Mononuclear cell (primary cell): Measurements from ENCODE around the gene MLEC. TPM values are rescaled to one million over a fixed set of nuclear protein-coding genes. Genes with fewer than 3 reads are reported as not detected.

Experiments
- H3K27me3 ChIP-seq: 2 replicates; pipeline ENCODE4 v1.6.0; 2011; ENCODE audit warnings: low read length, control low read depth; ENCODE audit not compliant: insufficient read depth
- H3K4me1 ChIP-seq: 2 replicates; pipeline ENCODE4 v1.5.1; 2011; ENCODE audit warnings: mild to moderate bottlenecking, low read length, control low read depth; ENCODE audit not compliant: insufficient read depth
- H3K4me3 ChIP-seq: 2 replicates; pipeline ENCODE4 v1.5.1; 2011; ENCODE audit warnings: mild to moderate bottlenecking, low read length, moderate library complexity
- H3K9me3 ChIP-seq: 2 replicates; pipeline ENCODE4 v1.5.1; 2011; ENCODE audit warnings: low read depth, mild to moderate bottlenecking, control low read depth, low read length
- total RNA-seq: library from RNA; depleted of rRNA; stranded (reverse); fragments of >200 nt; gene quantifications from one replicate; pipeline ENCODE4 v1.2.3, GENCODE V29; 2012

The MLEC gene
- total RNA-seq, 1 donor = 11.5 TPM

- H3K27me3 ChIP-seq = no peaks in the 10 kb centered on the region
- peaks cover 27% of the 10 kb centered on the region for H3K4me1 ChIP-seq
- no peak overlapping the region for H3K4me3 ChIP-seq
- H3K9me3 ChIP-seq = no peaks in the 10 kb centered on the region
Observed at GRCh38 chr12:120697344-120697743, 10.4 kb downstream of the MLEC start.

GRCh38 chr12:120698665-120699064 is 11.7 kb downstream of the MLEC start:
- H3K9me3 ChIP-seq = no peaks in the 10 kb centered on the region
- H3K4me3 ChIP-seq = no peak overlapping the region
- peaks cover 19% of the 10 kb centered on the region for H3K4me1 ChIP-seq
- no peaks in the 10 kb centered on the region for H3K27me3 ChIP-seq

GRCh38 chr12:120699553-120699952 is 12.6 kb downstream of the MLEC start:
- Histone ChIP-seq H3K9me3 (no peaks in the 10 kb centered on the region), H3K4me1 (peaks cover 19% of the 10 kb centered on the region), H3K4me3 (no peak overlapping the region), H3K27me3 (no peaks in the 10 kb centered on the region)

- peaks cover 19% of the 10 kb centered on the region for H3K4me1 ChIP-seq
- H3K27me3 ChIP-seq = no peaks in the 10 kb centered on the region
- H3K9me3 ChIP-seq = no peaks in the 10 kb centered on the region
- no peak overlapping the region for H3K4me3 ChIP-seq
Observed at GRCh38 chr12:120700886-120701285, 13.9 kb downstream of the MLEC start.

GRCh38 chr12:120702637-120703036 is 15.7 kb downstream of the MLEC start:
- H3K4me3 ChIP-seq = no peak overlapping the region
- H3K4me1 ChIP-seq = peaks cover 19% of the 10 kb centered on the region
- H3K27me3 ChIP-seq = no peaks in the 10 kb centered on the region
- H3K9me3 ChIP-seq = no peaks in the 10 kb centered on the region

- Histone ChIP-seq H3K9me3 (no peaks in the 10 kb centered on the region), H3K4me3 (no peak overlapping the region), H3K27me3 (no peaks in the 10 kb centered on the region), H3K4me1 (peaks cover 15% of the 10 kb centered on the region)
Observed at GRCh38 chr12:120703311-120703942, 16.5 kb downstream of the MLEC start.

GRCh38 chr12:120705618-120706017 is 18.7 kb downstream of the MLEC start:
- Histone ChIP-seq H3K4me3 (no peak overlapping the region), H3K4me1 (peaks cover 6% of the 10 kb centered on the region), H3K9me3 (no peaks in the 10 kb centered on the region), H3K27me3 (no peaks in the 10 kb centered on the region)

- Histone ChIP-seq H3K4me1 (peaks cover 9% of the 10 kb centered on the region), H3K9me3 (no peaks in the 10 kb centered on the region), H3K27me3 (no peaks in the 10 kb centered on the region), H3K4me3 (no peak overlapping the region)
Observed at GRCh38 chr12:120706029-120706428, 19.1 kb downstream of the MLEC start.

- Histone ChIP-seq H3K4me3 (no peak overlapping the region), H3K9me3 (no peaks in the 10 kb centered on the region), H3K4me1 (peaks cover 24% of the 10 kb centered on the region), H3K27me3 (no peaks in the 10 kb centered on the region)
Observed at GRCh38 chr12:120708651-120709050, 21.7 kb downstream of the MLEC start.

GRCh38 chr12:120710031-120710804 is 23.3 kb downstream of the MLEC start, which contains the start of gene UNC119B:
UNC119B (plus strand) TSS chr12:120710458; CDS start chr12:120710475, 17 bp downstream.
- H3K4me3 ChIP-seq = peak within 1 kb of the TSS; percentile 72
- no peaks in the 10 kb centered on the region for H3K27me3 ChIP-seq
- H3K4me1 ChIP-seq = peaks cover 27% of the 10 kb centered on the region
- no peaks in the 10 kb centered on the region for H3K9me3 ChIP-seq

- Histone ChIP-seq H3K4me3 (peak overlapping the region; percentile 72), H3K9me3 (no peaks in the 10 kb centered on the region), H3K4me1 (peaks cover 27% of the 10 kb centered on the region), H3K27me3 (no peaks in the 10 kb centered on the region)
Observed at GRCh38 chr12:120710805-120711296, 23.9 kb downstream of the MLEC start.

GRCh38 chr12:120711411-120711810 is 24.5 kb downstream of the MLEC start:
- Histone ChIP-seq H3K27me3 (no peaks in the 10 kb centered on the region), H3K4me3 (peak overlapping the region; percentile 72), H3K4me1 (peaks cover 27% of the 10 kb centered on the region), H3K9me3 (no peaks in the 10 kb centered on the region)

- Histone ChIP-seq H3K4me1 (peaks cover 27% of the 10 kb centered on the region), H3K27me3 (no peaks in the 10 kb centered on the region), H3K4me3 (no peak overlapping the region), H3K9me3 (no peaks in the 10 kb centered on the region)
Observed at GRCh38 chr12:120712610-120713009, 25.7 kb downstream of the MLEC start.

- Histone ChIP-seq H3K9me3 (no peaks in the 10 kb centered on the region), H3K4me1 (peaks cover 27% of the 10 kb centered on the region), H3K27me3 (no peaks in the 10 kb centered on the region), H3K4me3 (no peak overlapping the region)
Observed at GRCh38 chr12:120713861-120714482, 27.0 kb downstream of the MLEC start.

- no peak overlapping the region for H3K4me3 ChIP-seq
- H3K9me3 ChIP-seq = no peaks in the 10 kb centered on the region
- no peaks in the 10 kb centered on the region for H3K27me3 ChIP-seq
- H3K4me1 ChIP-seq = peaks cover 43% of the 10 kb centered on the region
Observed at GRCh38 chr12:120718055-120718454, 31.1 kb downstream of the MLEC start.
